Peyer's patch (tissue), 4 donors: Measurements from ENCODE around the gene GTF3C5. TPM values are rescaled to one million over a fixed set of nuclear protein-coding genes. Genes with fewer than 3 reads are reported as not detected.

Experiments used
- DNase-seq, 3 donors: peaks; one replicate each; pipeline ENCODE4 v3.0.0-alpha.2; 2017 to 2019
- H3K27ac ChIP-seq, 4 donors: fragments of 200-600 bp; sonication (generic); one replicate each; pipeline ENCODE4 v1.5.1; 2016 to 2019
- H3K27me3 ChIP-seq, 2 donors: fragments of 200-600 bp; sonication (generic); one replicate each; pipeline ENCODE4 v1.5.1; 2019
- H3K36me3 ChIP-seq, 3 donors: fragments of 200-600 bp; sonication (generic); one replicate each; pipeline ENCODE4 v1.5.1; 2016 to 2019
- H3K4me1 ChIP-seq, 4 donors: fragments of 200-600 bp; sonication (generic); one replicate each; pipeline ENCODE4 v1.5.1; 2016 to 2019
- H3K4me3 ChIP-seq, 4 donors: fragments of 200-600 bp; sonication (generic); 1 replicate in 3 of 4; 2 replicates in 1 of 4; pipeline ENCODE4 v1.5.1; 2016 to 2019; ENCODE audit warnings: mild to moderate bottlenecking in 1 of 4
- H3K9me3 ChIP-seq, 4 donors: fragments of 200-600 bp; sonication (generic); one replicate each; pipeline ENCODE4 v1.5.1; 2016 to 2019; ENCODE audit warnings: mild to moderate bottlenecking in 1 of 4
- CTCF ChIP-seq, 6 experiments: fragments of 450-650 bp in 4 of 6; fragments of 200-600 bp in 2 of 6; sonication (generic) in 1 of 6; IDR thresholded peaks; one replicate each; pipeline ENCODE4 v1.5.1; 2017 to 2019; ENCODE audit warnings: antibody characterized with exemption in 6 of 6, mild to moderate bottlenecking in 3 of 6, moderate library complexity in 1 of 6
- POLR2A ChIP-seq, 2 donors: fragments of 450-650 bp; IDR thresholded peaks; one replicate each; pipeline ENCODE4 v1.5.1; 2017; ENCODE audit warnings: antibody characterized with exemption in 2 of 2, mild to moderate bottlenecking in 2 of 2, moderate library complexity in 2 of 2
- total RNA-seq, 4 donors: library from RNA; depleted of rRNA; stranded (reverse); fragments of >200 nt; gene quantifications; one replicate each; pipeline ENCODE4 v1.1.0, GENCODE V29; 2016

GTF3C5 gene
- total RNA-seq, 4 donors from 2014 or later = 63.7 to 103 (median 73.5) TPM

GRCh38 chr9:133099726-133100505 is 69.1 kb downstream of the GTF3C5 start:
- TF ChIP-seq CTCF (IDR thresholded peaks at IDR 0.05) (no peak), POLR2A (IDR thresholded peaks at IDR 0.05) (no peak)
- Histone ChIP-seq H3K27me3 (no peaks in the 10 kb centered on the region), H3K4me3 (no peak overlapping the region), H3K9me3 (peaks cover 0 to 4% (median 0%) of the 10 kb centered on the region in 4 donors), H3K36me3 (peaks cover 0 to 86% (median 2%) of the 10 kb centered on the region in 3 donors), H3K27ac (no peak overlapping the region), H3K4me1 (peaks cover 0 to 8% (median 0%) of the 10 kb centered on the region in 4 donors)
- peak in 1 of 3 donors; percentile 43 for DNase-seq

GRCh38 chr9:133100506-133101355 is 69.9 kb downstream of the GTF3C5 start:
- peak in 1 of 3 donors; percentile 24 for DNase-seq
- Histone ChIP-seq H3K27me3 (no peaks in the 10 kb centered on the region), H3K4me3 (no peak overlapping the region), H3K36me3 (peaks cover 0 to 93% (median 2%) of the 10 kb centered on the region in 3 donors), H3K4me1 (peaks cover 0 to 8% (median 0%) of the 10 kb centered on the region in 4 donors), H3K9me3 (peaks cover 0 to 4% (median 0%) of the 10 kb centered on the region in 4 donors), H3K27ac (no peak overlapping the region)
- no peak for TF ChIP-seq POLR2A (IDR thresholded peaks at IDR 0.05)
- no peak for TF ChIP-seq CTCF (IDR thresholded peaks at IDR 0.05)

- peaks cover 0 to 96% (median 2%) of the 10 kb centered on the region in 3 donors for H3K36me3 ChIP-seq
- H3K9me3 ChIP-seq = no peaks in the 10 kb centered on the region
- no peaks in the 10 kb centered on the region for H3K27me3 ChIP-seq
- peak in 2 of 3 donors; percentile 43 to 45 for DNase-seq
- H3K4me1 ChIP-seq = peaks cover 0 to 8% (median 0%) of the 10 kb centered on the region in 4 donors
- TF ChIP-seq POLR2A (IDR thresholded peaks at IDR 0.05) = no peak
- H3K27ac ChIP-seq = no peak overlapping the region
- no peak overlapping the region for H3K4me3 ChIP-seq
Measured at GRCh38 chr9:133101356-133102189, 70.8 kb downstream of the GTF3C5 start.

GRCh38 chr9:133102190-133103021 is 71.6 kb downstream of the GTF3C5 start:
- Histone ChIP-seq H3K4me1 (peaks cover 0 to 8% (median 0%) of the 10 kb centered on the region in 4 donors), H3K36me3 (peaks cover 0 to 96% (median 2%) of the 10 kb centered on the region in 3 donors), H3K9me3 (no peaks in the 10 kb centered on the region), H3K27me3 (no peaks in the 10 kb centered on the region), H3K27ac (peak overlapping the region in 1 of 4 donors; percentile 69), H3K4me3 (no peak overlapping the region)
- TF ChIP-seq POLR2A (IDR thresholded peaks at IDR 0.05) (no peak), CTCF (IDR thresholded peaks at IDR 0.05) (no peak)
- peak in 1 of 3 donors; percentile 42 for DNase-seq

- Histone ChIP-seq H3K27me3 (no peaks in the 10 kb centered on the region), H3K4me3 (no peak overlapping the region), H3K9me3 (no peaks in the 10 kb centered on the region), H3K36me3 (peaks cover 0 to 96% (median 0%) of the 10 kb centered on the region in 3 donors), H3K4me1 (peaks cover 0 to 8% (median 0%) of the 10 kb centered on the region in 4 donors), H3K27ac (peak overlapping the region in 3 of 4 donors; percentile 16 to 69 (median 58))
- DNase-seq = peak; percentile 62 to 83 (median 83)
- TF ChIP-seq CTCF (IDR thresholded peaks at IDR 0.05) (peak; percentile 96 to 99 (median 96)), POLR2A (IDR thresholded peaks at IDR 0.05) (no peak)
Measured at GRCh38 chr9:133103183-133103986, 72.6 kb downstream of the GTF3C5 start.
